ENCODE measurements around the gene VWF.

Gene VWF

GRCh38 chr12:5973461-5974115 lies 150.9 kb downstream of the VWF start:
- no peak for DNase-seq

GRCh38 chr12:5972387-5972786 lies 152.1 kb downstream of the VWF start:
- DNase-seq, result no peak

- no peak for DNase-seq
These were observed 153.1 kb downstream of the VWF start for GRCh38 chr12:5971194-5971850.

DNA sequence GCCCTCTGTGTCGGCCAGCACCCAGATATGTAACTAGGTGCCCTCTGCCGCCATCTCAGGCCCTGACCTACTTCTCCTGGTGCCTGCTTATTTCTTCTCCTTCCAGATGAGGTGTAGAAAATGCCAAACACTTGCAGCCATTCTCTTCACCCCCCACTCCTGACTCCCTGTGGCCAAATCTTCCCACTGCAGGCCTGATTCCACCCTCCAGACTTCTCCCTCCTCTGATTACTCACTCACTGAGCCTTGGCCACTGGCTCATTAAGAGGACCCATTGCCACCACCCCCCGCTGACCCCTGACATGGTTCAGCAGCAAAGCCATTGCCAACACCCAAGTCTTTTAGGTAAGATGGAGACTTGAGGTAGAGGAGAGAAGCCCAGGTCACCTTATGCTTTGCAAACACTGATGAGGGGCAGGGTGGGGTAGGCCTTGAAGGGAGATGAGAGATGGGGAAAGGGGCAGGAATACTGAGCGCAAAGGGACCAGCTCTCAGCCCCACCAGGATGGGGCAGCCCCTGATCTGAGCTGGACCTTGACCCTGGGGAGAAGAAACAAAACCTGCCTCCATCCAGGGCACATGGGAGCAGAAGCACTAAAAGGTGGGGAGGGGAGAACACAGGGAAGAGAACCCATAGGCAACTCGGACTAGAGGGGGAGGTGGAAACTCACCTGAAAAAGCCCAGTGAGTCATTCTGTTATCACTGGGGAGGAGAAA lies 154.3 kb downstream of the VWF start:
- no peak for DNase-seq

DNA sequence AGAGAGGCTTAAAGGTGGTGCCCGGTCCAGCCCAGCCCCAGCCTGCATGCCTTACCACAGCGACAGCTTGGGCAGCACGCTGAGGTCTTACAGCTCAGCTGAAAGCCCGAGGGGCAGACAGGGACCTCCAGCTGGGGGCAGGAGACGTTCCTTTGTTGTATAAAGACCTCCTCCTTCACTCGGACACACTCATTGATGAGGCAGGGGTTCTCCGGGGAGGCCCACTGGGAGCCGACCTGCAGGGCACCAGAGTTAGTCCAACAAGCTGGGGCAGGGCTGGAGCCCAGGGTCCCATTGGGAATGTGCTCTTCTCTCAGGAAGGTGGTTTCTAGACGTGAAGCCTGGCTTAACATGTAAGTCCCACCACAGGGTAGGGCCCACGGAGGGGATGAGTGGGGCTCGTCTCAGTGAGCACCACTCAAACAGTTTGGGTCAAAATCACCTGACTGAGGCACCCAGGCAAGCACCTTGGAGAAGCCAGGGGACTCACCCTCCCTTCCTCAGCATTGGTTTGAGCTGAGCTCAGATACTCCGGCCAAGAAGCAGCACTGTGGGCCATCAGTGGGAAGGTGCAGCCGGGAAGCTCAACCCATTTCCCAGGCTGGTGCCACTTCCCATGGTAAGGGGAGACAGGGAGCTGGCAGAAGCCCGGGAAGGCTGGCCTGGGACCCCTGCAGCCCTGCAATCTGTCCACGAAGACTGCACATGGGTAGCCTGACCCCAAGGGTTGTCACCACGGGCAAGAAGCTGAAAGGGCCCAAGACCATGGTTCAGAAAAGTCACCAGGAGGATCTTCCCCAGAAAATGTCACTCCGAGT lies 155.1 kb downstream of the VWF start:
- DNase-seq, result no peak

DNA sequence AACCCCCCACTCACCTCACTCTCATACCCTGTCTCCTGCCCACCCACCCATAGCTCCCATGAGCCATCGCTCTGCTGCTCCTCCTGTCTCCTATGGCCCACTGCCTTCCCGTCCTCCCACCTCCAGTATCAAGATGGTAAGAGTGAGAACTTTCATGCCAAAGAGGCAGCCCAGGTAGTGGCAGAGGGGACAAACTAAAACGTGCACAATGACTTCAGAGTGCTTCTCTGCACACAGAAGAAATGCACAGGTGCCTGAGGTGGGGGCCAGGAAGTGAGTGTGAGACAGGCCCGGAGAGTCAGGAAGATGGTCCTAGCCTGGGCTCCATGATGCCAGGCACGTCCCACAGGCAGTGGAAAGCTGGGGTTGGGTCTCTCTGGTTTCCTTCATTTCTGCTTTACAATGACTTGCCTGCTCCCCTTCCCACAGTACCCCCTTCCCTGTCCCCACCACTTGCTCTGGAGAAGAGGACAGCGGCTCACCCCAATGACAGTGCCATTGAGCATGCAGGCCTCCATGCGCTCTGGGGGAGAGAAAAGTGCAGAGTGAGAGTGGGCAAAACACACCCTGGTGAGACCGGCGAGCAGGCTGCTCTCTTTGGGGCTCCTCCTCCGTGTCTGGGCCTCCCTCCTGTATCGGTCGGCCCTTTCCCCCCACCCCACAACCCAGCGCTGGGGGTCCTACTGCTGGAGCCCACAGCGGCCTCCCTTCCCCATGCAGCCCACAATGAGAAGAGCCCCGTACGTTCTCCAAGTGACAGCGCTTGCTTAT lies 156.6 kb downstream of the VWF start:
- DNase-seq, result no peak

DNA sequence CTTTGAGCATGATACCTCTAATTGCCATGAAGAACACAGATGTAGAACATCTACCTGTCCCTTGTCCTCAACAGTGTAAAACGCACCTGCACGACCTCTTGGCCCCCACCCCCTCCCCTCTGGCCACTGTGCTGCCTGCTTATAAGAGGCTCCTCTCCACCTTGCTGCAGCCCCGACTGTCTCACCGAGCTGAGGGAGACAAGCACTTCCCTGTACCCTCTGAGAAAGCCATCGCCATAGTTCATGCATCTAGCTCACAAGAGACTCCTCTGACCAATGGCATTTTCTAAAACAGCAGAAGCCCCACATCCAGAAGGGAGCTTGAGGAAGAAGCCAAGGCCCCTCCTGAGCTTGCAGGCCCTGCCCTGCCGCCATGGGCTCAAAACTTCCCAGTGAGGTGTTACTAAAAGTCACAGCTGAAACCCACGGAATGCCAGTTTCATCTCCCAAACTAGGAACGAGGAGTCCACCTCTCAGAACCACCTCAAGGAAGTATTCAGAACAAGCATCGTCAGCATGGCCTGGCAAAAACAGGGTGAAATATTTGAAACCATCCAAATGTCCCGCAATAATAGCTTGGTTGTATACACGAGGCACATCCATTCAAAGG lies 157.9 kb downstream of the VWF start:
- no peak for DNase-seq

- DNase-seq, result peak; percentile 80
These were observed 158.5 kb downstream of the VWF start for GRCh38 chr12:5965950-5966383.

DNA sequence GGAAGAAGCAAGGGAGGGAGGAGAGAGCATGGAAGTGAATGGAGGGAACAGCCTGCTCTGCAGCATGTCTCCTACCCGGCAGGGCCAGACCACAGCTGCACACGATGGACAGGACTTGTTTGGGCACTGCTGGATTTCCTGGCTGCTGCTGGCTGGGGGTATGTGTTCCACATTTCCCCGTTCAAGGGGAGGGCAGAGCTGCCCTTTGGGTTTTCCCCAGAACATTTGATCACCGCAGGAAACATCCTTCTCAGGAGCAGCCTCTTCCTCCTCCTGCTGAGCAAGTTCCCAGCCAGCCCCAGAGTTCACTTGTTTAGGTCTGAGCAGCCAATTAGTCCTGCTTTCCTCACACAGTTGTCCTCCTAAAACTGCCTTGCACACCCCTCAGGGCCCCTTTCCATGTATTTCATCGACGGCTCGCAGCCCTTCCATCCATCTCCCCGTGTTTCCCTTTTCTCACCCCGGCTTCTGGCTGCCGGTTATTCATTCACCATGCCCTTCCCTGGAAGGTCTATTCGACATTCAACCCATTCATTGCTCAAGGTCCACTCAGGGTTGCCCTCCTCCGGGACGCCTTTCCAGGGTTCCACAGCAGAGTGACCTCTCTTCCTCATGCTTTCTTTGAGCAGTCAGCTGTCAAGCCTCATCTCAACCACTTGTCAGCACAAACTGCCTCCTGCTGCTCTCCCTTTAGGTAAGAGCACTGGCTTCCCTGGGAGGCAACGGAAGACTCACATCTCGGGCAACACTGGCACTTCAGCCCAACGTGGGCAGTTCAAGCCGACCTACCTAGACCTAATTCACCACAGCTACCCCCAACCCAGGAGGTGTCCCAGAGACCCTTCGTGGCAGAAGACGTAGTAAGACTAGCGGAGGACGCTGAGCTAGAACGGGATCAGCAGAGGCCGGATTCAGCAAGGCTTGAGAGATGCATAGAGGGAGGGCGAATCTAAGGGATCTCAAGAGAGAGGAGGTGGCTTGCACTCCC lies 159.3 kb downstream of the VWF start:
- no peak for DNase-seq

DNA sequence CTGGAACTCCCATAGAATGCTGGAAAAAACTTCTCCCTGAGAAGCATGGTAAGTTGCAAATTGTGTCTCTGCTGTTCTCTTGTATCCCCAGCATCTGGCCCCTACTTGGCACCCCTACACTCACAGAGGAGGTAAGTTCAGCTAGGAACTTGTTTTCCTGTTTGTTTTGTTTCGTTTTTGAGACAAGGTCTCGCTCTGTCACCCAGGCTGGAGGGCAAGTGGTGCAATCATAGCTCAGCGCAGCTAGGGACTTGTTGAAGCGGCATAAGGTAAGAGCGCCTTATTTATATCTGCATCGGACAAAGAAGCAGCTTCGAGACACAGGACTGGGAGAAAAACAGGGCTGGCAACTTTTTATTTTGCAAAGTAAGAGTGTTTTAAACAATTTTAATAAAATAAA lies 161.0 kb downstream of the VWF start:
- no peak for DNase-seq

GRCh38 chr12:5960783-5961182 lies 163.7 kb downstream of the VWF start:
- no peak for DNase-seq

DNA sequence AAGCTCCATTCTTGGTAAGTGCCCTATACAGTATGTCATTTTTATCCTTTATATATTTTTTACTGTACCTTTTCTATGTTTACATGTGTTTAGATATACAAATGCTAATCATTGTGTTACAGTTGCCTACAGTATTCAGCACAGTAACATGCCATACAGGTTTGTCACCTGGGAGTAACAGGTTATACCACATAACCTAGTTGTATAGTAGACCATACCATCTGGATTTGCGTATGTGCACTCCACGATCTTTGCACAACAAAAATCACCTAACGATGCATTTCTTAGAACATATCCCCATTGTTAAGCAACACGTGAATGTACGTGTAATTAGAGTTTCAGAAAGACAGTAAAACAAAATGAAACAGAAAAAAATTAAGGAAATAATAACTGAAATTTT lies 167.5 kb downstream of the VWF start:
- DNase-seq, result no peak

DNA sequence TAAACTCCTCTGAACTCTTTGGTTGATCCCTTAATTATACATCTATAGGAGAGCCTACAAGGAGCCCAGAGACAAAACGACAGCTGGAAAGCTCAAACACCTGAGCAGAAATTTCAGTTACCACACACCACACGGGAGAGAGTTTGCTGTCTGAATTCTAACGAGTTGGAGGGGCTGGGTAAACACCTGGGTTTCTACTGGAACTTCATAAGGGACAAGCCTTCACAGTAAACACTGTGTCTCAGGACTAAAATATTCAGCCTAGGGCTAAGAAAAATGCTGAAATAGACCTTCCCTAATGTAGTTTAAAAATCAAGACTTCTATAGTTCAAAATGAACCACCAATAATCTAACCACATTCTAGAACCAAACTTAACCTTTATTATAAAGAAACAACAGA lies 169.8 kb downstream of the VWF start:
- no peak for DNase-seq

GRCh38 chr12:5953835-5954586 lies 170.5 kb downstream of the VWF start:
- no peak for DNase-seq

DNA sequence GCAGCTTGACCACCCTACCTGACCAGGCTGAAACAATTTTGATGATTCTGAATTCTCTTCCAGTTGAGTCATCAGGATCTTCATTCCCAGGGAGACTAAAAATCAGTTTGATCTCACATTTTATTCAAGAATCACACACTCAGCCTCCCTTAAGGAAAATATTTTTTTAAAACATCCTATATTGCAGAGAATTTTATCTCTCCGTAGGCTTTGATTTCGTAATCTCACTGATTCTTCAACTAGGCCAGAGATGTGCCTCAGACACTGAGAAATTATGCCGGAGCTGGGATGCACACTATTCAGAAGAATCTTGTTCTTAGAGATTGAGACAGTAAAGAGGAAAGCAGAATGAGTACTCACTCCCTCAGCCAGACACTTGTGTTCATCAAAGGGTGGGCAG lies 172.4 kb downstream of the VWF start:
- no peak for DNase-seq

DNA sequence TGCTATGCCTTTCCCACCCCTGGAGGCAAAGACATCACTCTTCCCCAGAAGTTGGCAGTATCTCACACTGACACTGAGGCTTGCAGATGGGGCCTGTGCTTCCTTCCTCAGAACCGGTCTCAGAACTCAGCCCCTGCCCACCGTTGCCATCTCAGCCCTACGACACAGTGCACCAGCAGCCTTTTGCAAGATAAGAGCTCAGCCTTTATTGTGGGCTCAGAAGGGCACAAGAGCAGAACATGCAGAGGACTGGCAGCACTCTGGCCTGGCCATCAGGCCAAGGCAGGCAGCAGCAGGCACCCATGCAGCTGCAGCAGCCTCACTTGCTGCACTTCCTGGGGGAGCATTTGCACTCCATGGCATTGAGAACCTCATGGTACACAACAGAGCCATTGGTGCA lies 175.8 kb downstream of the VWF start:
- DNase-seq, result no peak

DNA sequence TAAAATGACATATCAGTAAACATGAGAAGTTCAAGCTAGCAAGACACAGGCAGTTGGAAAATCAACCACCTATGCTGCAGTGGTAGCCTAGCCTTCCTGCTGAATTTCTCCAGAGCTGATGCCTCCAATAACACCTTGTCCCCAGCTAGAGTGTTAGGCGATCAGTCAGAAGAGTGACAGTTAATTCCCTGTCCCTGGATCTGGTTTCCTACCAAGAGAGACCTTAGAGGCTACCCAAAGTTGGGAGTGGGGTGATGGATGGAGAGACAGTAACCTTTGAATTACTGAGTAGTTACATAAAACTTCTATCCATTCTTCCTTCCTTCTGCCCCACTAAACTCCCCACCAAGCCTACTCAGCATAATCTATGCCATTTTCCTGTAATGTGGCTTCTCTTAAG lies 177.5 kb downstream of the VWF start:
- no peak for DNase-seq

- no peak for DNase-seq
These were observed 178.1 kb downstream of the VWF start for GRCh38 chr12:5946388-5946787.

GRCh38 chr12:5945071-5946008 lies 179.1 kb downstream of the VWF start, which contains the start of gene ANO2:
Gene ANO2 (minus strand): TSS chr12:5945259. CDS start chr12:5945217, 42 bp downstream.
- peak; percentile 40 for DNase-seq
